ENCODE data around the gene MCM7.
A peak's percentile ranks its signal among the peaks of the same experiment; 100 is the strongest.

Gene MCM7

DNA sequence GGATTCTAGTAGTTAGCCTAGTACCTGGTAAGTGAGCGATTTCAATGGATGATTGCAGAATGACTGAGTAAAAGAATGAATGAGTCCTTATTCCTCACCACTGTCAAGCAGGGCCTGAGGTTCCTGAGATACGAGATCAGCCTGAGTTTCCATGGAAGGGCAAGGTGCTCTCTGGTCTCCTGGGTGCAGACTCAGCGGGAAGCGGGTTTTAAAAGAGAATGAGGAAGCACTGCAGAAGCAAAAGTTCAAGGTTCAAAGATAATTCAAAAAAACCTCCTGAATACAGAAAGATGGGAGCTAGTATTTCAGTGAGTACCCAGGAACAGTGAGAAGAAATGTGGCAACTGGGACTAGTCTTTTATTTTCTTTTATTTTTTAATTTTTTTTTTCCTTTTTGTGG, 24.0 kb downstream of the MCM7 start:
- DNase-seq (ENCODE audit: extremely low spot score, insufficient read length, low read depth), result no peak

DNA sequence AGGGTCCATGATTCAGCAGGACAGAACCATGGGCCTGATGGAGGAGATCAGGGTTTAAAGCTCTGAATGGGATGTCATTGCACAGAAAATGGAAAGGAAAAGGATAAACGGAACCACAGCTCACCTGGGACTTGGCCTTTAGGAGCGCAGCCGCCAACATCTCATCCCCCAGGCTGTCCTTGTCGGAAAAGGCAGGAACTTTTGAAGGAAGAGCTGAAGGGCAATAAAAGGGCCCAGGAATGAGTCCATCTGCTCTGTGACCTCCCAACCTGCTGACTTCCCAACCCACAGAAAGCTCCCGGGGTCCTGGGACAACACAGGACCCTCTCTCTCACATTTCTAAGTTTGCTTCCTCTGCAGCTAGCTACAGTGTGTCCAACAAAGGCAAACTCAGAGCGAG, 25.8 kb downstream of the MCM7 start:
- FAIRE-seq (no peak), DNase-seq (ENCODE audit: extremely low spot score, insufficient read length, low read depth) (no peak)

More for the DNA sequence above, 24.0 kb downstream of the MCM7 start:
- no peak for FAIRE-seq

GRCh38 chr7:100074841-100075240, 26.4 kb downstream of the MCM7 start:
- FAIRE-seq (no peak), DNase-seq (ENCODE audit: extremely low spot score, insufficient read length, low read depth) (no peak)

GRCh38 chr7:100072462-100072861, 28.7 kb downstream of the MCM7 start:
- FAIRE-seq (no peak), DNase-seq (ENCODE audit: extremely low spot score, insufficient read length, low read depth) (no peak)

- FAIRE-seq, result no peak
- no peak for DNase-seq (ENCODE audit: extremely low spot score, insufficient read length, low read depth)
Measured at GRCh38 chr7:100071018-100071723, 30.0 kb downstream of the MCM7 start.

DNA sequence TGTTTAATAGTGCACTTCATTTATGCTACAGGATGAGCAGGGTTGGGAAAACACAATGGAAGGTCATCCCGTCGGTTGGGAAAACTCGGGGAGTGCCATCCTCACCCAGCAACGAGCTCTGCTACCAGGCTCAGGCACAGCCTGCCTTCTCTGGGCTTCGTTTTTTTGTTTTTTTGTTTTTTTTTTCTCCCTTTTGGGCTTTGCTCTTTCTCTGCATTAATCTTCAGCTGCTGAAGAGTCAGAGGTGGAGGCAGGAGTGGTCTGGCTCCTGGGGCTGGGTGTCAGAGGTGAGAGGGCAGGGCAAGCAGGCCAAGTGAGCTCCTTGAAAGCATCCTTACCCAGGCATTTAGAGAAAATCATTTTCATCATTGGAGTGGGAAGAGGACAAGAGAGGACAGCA, 31.2 kb downstream of the MCM7 start:
- FAIRE-seq, result no peak
- no peak for DNase-seq (ENCODE audit: extremely low spot score, insufficient read length, low read depth)

DNA sequence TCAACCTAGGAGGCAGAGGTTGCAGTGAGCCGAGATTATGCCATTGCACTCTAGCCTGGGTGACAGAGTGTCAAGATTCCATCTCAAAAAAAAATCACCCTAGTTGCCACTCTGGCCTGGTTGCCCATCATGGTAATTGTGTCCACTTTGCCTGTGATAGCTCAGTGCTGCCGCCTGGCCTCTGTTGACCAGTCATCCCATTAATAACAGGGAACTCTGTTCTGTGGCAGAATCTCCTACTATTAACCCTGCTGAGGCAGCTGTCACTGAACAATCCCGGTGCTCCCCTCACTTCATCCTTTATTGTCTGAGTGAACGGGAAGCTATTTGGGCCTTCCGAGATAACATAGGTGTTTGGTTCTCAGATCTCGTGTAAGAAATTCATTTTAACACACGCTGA, 34.2 kb downstream of the MCM7 start:
- FAIRE-seq (no peak), DNase-seq (ENCODE audit: extremely low spot score, insufficient read length, low read depth) (no peak)

- FAIRE-seq, result no peak
- DNase-seq (ENCODE audit: extremely low spot score, insufficient read length, low read depth), result no peak
Measured at GRCh38 chr7:100065452-100066186, 35.6 kb downstream of the MCM7 start.

- FAIRE-seq, result no peak
- DNase-seq (ENCODE audit: extremely low spot score, insufficient read length, low read depth), result no peak
Measured at GRCh38 chr7:100064162-100064561, 37.0 kb downstream of the MCM7 start.

DNA sequence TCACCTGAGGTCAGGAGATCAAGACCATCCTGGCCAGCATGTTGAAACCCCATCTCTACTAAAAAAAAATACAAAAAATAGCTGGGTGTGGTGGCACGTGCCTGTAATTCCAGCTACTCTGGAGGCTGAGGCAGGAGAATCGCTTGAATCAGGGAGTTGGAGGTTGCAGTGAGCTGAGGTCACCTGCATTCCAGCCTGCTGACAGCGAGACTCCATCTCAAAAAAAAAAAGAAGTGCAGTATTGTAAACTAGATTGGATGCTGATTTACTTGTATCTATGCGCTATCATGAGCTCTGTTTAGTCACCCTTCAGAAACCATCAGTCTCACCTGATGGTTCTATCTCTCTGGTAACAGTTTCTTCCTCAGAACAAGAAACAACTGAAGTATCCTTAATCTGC, 37.8 kb downstream of the MCM7 start:
- DNase-seq (ENCODE audit: extremely low spot score, insufficient read length, low read depth) (no peak), FAIRE-seq (no peak)

DNA sequence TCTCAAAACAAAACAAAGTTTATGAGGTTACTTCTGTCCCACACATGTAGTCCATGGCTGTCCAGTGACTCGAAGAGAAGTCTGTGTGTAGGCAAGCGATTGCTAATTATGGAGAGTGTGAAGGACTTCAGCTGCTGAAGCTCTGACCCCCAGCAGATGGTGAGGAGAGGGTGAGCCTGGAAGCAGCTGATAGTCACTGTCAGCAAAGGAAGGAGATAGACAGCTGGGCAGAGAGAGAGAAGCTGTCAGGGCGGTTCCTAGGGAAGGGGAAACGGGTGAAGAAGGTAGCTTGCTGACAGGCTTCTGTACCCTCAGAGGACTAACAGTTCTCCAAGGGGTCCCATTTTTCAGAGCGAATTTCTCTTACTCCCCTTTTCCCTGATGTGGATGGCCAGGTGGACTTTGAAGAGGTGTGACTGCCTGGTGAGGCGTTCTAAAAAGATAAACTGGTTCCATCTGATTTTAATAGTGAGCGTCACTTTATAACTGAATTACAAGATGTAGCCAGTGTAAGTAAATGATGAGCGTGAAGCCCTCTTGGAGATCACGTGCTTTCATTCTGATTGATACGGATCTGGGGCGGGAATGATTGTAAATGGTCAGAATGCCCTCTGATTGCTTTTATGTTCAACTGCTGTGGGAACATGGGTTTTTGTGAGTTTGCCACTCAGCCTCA, 39.5 kb downstream of the MCM7 start:
- DNase-seq (ENCODE audit: extremely low spot score, insufficient read length, low read depth) (no peak), FAIRE-seq (no peak)

GRCh38 chr7:100059251-100059739, 41.9 kb downstream of the MCM7 start:
- DNase-seq (ENCODE audit: extremely low spot score, insufficient read length, low read depth), result no peak
- FAIRE-seq, result no peak

GRCh38 chr7:100057006-100057405, 44.2 kb downstream of the MCM7 start:
- DNase-seq (ENCODE audit: extremely low spot score, insufficient read length, low read depth) (no peak), FAIRE-seq (no peak)

DNA sequence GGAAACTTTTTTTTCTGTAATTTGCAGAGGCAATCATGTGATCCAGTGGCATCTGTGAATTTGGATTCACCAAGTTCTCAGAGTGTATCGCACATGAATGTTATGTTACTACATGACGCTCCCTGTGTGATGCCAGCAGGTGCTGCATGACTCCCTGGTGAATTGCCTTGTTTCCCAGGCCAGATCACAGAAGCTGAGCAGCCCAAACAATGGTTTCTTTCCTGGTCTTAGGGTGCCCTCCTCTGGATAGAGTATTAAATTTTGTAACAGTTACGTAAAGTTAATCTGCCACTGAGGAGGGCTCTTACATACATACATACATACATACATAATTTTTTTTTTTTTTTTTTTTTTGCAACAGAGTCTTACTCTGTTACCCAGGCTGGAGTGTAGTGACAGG, 48.0 kb downstream of the MCM7 start:
- no peak for FAIRE-seq
- no peak for DNase-seq (ENCODE audit: extremely low spot score, insufficient read length, low read depth)

- DNase-seq (ENCODE audit: extremely low spot score, insufficient read length, low read depth) (no peak), FAIRE-seq (no peak)
Measured at GRCh38 chr7:100051611-100052010, 49.6 kb downstream of the MCM7 start.

- DNase-seq (ENCODE audit: extremely low spot score, insufficient read length, low read depth), result peak; percentile 79
- FAIRE-seq, result no peak
Measured at GRCh38 chr7:100049441-100050291, 51.5 kb downstream of the MCM7 start, which contains the start of gene ZSCAN21. Gene ZSCAN21, plus strand, starts transcription at chr7:100049774. Its CDS starts 7,233 bp downstream, at chr7:100057007.

GRCh38 chr7:100048680-100049079, 52.5 kb downstream of the MCM7 start:
- DNase-seq (ENCODE audit: extremely low spot score, insufficient read length, low read depth) (no peak), FAIRE-seq (no peak)

- FAIRE-seq (no peak), DNase-seq (ENCODE audit: extremely low spot score, insufficient read length, low read depth) (peak; percentile 17)
Measured at GRCh38 chr7:100044718-100045117, 56.5 kb downstream of the MCM7 start.

Measured in GM18507 (cell line).